CD14-positive monocyte (primary cell): ENCODE data around the gene NFU1. TPM values are rescaled to one million over a fixed set of nuclear protein-coding genes. Genes with fewer than 3 reads are reported as not detected.
"Not testable (repeated sequence)": the region's sequence is repeated elsewhere in the genome, so short reads cannot be mapped to it uniquely, and the experiment has no call there.

Experiments
- DNase-seq, 3 donors: peaks; one replicate each; pipeline ENCODE4 v3.0.0-alpha.2; 2011 to 2022
- H2AFZ ChIP-seq: 2 replicates; pipeline ENCODE4 v1.6.0; 2012; ENCODE audit warnings: mild to moderate bottlenecking, low read depth, low read length, inconsistent platforms; ENCODE audit not compliant: insufficient read depth, poor library complexity, severe bottlenecking
- H3K27ac ChIP-seq, 2 donors: 1 replicate in 1 of 2; 2 replicates in 1 of 2; pipeline ENCODE4 v1.5.1; 2012 to 2013; ENCODE audit warnings: low read length in 2 of 2, control low read depth in 1 of 2, inconsistent platforms in 1 of 2, low read depth in 1 of 2, mild to moderate bottlenecking in 1 of 2
- H3K27me3 ChIP-seq, 2 donors: one replicate each; pipeline versions ENCODE4 v1.6.0 to v1.6.1; 2011 to 2013; ENCODE audit warnings: low read length in 2 of 2; ENCODE audit not compliant: control insufficient read depth in 2 of 2, insufficient read depth in 2 of 2
- H3K36me3 ChIP-seq, 2 donors: replicated peaks in 1 of 2; 1 replicate in 1 of 2; 2 replicates in 1 of 2; pipeline versions ENCODE4 v1.5.1 to v1.6.1; 2012 to 2013; ENCODE audit warnings: low read length in 2 of 2, control low read depth in 1 of 2, inconsistent platforms in 1 of 2, mild to moderate bottlenecking in 1 of 2; ENCODE audit not compliant: insufficient read depth in 2 of 2, control insufficient read depth in 1 of 2
- H3K4me1 ChIP-seq, 2 donors: 1 replicate in 1 of 2; 2 replicates in 1 of 2; pipeline versions ENCODE4 v1.5.1 to v1.6.1; 2012 to 2013; ENCODE audit warnings: low read length in 2 of 2, control low read depth in 1 of 2, inconsistent platforms in 1 of 2, mild to moderate bottlenecking in 1 of 2, moderate library complexity in 1 of 2; ENCODE audit not compliant: insufficient read depth in 2 of 2, control insufficient read depth in 1 of 2
- H3K4me2 ChIP-seq: replicated peaks from 2 replicates; pipeline ENCODE3; 2012; ENCODE audit warnings: low read length, moderate library complexity, mild to moderate bottlenecking; ENCODE audit not compliant: poor library complexity, severe bottlenecking; ENCODE audit errors: extremely low read depth
- H3K4me3 ChIP-seq, 3 experiments: fragments of 200-600 bp in 1 of 3; sonication (generic) in 1 of 3; replicated peaks in 1 of 3; 1 replicate in 2 of 3; 2 replicates in 1 of 3; pipeline ENCODE4 v1.5.1; 2011 to 2013; ENCODE audit warnings: low read length in 3 of 3, mild to moderate bottlenecking in 3 of 3, control low read depth in 2 of 3, low read depth in 2 of 3, inconsistent platforms in 1 of 3, moderate library complexity in 1 of 3
- H3K79me2 ChIP-seq: 2 replicates; pipeline ENCODE4 v1.6.0; 2012; ENCODE audit warnings: mild to moderate bottlenecking, control low read depth, inconsistent platforms, low read length, moderate library complexity; ENCODE audit not compliant: insufficient read depth
- H3K9ac ChIP-seq: 2 replicates; pipeline ENCODE4 v1.6.0; 2017; ENCODE audit warnings: low read length, mild to moderate bottlenecking; ENCODE audit not compliant: insufficient read depth, poor library complexity, severe bottlenecking
- H3K9me3 ChIP-seq, 2 donors: replicated peaks in 1 of 2; 1 replicate in 1 of 2; 2 replicates in 1 of 2; pipeline versions ENCODE4 v1.5.1 to v1.6.1; 2012 to 2013; ENCODE audit warnings: low read length in 2 of 2, control low read depth in 1 of 2; ENCODE audit not compliant: control insufficient read depth in 1 of 2, insufficient read depth in 1 of 2
- H4K20me1 ChIP-seq: 2 replicates; pipeline ENCODE4 v1.6.0; 2012; ENCODE audit warnings: mild to moderate bottlenecking, low read length, control low read depth, moderate library complexity; ENCODE audit not compliant: insufficient read depth
- H3K27ac Mint-ChIP-seq, 7 donors: one replicate each; pipeline ENCODE4 v1.8.0; 2020; ENCODE audit warnings: mild to moderate bottlenecking in 7 of 7, mixed read lengths in 7 of 7, moderate library complexity in 6 of 7, inconsistent platforms in 2 of 7
- H3K27me3 Mint-ChIP-seq, 3 donors: one replicate each; pipeline ENCODE4 v1.8.0; 2021 to 2022; ENCODE audit warnings: low read depth in 3 of 3, mild to moderate bottlenecking in 3 of 3, mixed read lengths in 3 of 3, moderate library complexity in 3 of 3, inconsistent platforms in 1 of 3
- H3K36me3 Mint-ChIP-seq, 2 donors: one replicate each; pipeline ENCODE4 v1.8.0; 2020; ENCODE audit warnings: mixed read lengths in 2 of 2, inconsistent platforms in 1 of 2, mild to moderate bottlenecking in 1 of 2
- H3K4me1 Mint-ChIP-seq: one replicate; pipeline ENCODE4 v1.8.0; 2020; ENCODE audit warnings: mild to moderate bottlenecking, mixed read lengths
- H3K4me3 Mint-ChIP-seq, 2 donors: one replicate each; pipeline ENCODE4 v1.8.0; 2020; ENCODE audit warnings: mild to moderate bottlenecking in 2 of 2, mixed read lengths in 2 of 2, moderate library complexity in 1 of 2
- H3K9me3 Mint-ChIP-seq, 7 donors: one replicate each; pipeline ENCODE4 v1.8.0; 2020 to 2022; ENCODE audit warnings: mixed read lengths in 7 of 7, mild to moderate bottlenecking in 6 of 7, moderate library complexity in 6 of 7, inconsistent platforms in 2 of 7
- WGBS: methylation state at CpG from one replicate; pipeline ENCODE4 v1.1.5; 2013; ENCODE audit warnings: missing lambda C conversion rate; ENCODE audit not compliant: insufficient coverage; 5-methylcytosine and 5-hydroxymethylcytosine counted together
- intact Hi-C, 2 donors: fragments of 100-400 bp; cut with micrococcal nuclease; formaldehyde crosslinking; loops; one replicate each; pipeline versions ENCODE4 v1.15.0 to v1.15.1; 2023
- polyA plus RNA-seq, 3 donors: library from polyadenylated mRNA; depleted of rRNA in 1 of 3; unstranded in 2 of 3; stranded (reverse) in 1 of 3; fragments of 300-500 nt in 2 of 3; fragments of >200 nt in 1 of 3; fragmentation: Illumina TruSeq in 2 of 3; gene quantifications; 1 replicate in 2 of 3; 2 replicates in 1 of 3; pipeline ENCODE4 v1.2.3, GENCODE V29; 2012 to 2021
- TF ChIP-seq, protein P1 (sequence below): fragments of 200-600 bp; IDR thresholded peaks from one replicate; pipeline ENCODE4 v1.8.0; 2022; ENCODE audit warnings: antibody characterized with exemption, mild to moderate bottlenecking

Gene NFU1
- polyA plus RNA-seq, 3 donors, result 10.5 to 56.1 (median 43.0) TPM

DNA sequence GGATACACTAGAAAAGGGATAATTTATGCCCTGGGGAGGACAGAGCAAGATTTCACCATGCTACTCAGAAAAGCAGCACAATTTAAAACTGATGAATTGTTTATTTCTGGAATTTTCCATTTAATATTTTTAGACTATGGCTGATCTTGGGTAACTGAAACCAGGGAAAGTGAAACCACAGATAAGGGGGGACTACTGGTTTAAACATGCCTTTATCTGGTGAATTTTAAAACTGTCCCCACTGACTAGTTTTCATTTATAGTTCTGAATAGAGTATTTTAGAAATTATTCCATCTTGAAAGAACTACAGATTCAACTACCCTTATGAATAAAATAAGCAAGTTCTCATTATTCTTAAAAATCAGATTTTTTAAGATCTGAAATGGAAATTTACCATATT, 15.0 kb downstream of the NFU1 start:
- Histone ChIP-seq H3K4me1 (no peaks in the 10 kb centered on the region), H3K27me3 (no peaks in the 10 kb centered on the region), H3K4me2 (no peak overlapping the region), H4K20me1 (no peaks in the 10 kb centered on the region), H3K36me3 (peaks cover 27 to 70% of the 10 kb centered on the region in 2 donors), H3K79me2 (no peaks in the 10 kb centered on the region), H3K27ac (no peak overlapping the region), H3K9me3 (no peaks in the 10 kb centered on the region), H3K9ac (no peak overlapping the region), H2AFZ (no peak overlapping the region), H3K4me3 (no peak overlapping the region)
- H3K36me3 Mint-ChIP-seq, result peaks cover 41 to 65% of the 10 kb centered on the region in 2 donors
- H3K4me1 Mint-ChIP-seq, result no peaks in the 10 kb centered on the region
- intact Hi-C loops, result no loop called here
- peak overlapping the region in 1 of 7 donors; percentile 13 for H3K27ac Mint-ChIP-seq
- TF ChIP-seq, protein P1, sequence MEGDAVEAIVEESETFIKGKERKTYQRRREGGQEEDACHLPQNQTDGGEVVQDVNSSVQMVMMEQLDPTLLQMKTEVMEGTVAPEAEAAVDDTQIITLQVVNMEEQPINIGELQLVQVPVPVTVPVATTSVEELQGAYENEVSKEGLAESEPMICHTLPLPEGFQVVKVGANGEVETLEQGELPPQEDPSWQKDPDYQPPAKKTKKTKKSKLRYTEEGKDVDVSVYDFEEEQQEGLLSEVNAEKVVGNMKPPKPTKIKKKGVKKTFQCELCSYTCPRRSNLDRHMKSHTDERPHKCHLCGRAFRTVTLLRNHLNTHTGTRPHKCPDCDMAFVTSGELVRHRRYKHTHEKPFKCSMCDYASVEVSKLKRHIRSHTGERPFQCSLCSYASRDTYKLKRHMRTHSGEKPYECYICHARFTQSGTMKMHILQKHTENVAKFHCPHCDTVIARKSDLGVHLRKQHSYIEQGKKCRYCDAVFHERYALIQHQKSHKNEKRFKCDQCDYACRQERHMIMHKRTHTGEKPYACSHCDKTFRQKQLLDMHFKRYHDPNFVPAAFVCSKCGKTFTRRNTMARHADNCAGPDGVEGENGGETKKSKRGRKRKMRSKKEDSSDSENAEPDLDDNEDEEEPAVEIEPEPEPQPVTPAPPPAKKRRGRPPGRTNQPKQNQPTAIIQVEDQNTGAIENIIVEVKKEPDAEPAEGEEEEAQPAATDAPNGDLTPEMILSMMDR, result no peak
- H3K4me3 Mint-ChIP-seq, result no peak overlapping the region
- H3K27me3 Mint-ChIP-seq, result peaks cover 0 to 2% (median 0%) of the 10 kb centered on the region in 3 donors
- H3K9me3 Mint-ChIP-seq, result peaks cover 0 to 2% (median 0%) of the 10 kb centered on the region in 7 donors
- no peak for DNase-seq

DNA sequence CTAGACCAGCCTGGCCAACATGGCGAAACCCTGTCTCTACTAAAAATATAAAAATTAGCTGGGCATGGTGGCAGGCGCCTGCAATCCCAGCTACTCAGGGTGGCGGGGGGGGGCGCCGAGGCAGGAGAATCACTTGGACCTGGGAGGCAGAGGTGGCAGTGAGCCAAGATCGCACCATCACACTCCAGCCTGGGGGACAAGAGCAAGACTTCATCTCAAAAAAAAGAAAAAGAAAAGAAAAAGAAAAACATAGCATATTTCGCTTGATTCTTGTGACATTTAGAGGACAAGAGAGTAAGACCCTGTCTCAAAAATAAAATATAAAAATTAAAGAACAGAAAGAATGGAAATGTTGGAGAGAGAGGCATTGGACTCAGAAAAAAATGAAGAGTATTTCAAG, 18.1 kb downstream of the NFU1 start:
- H3K9ac ChIP-seq, H3K4me3 ChIP-seq, intact Hi-C loops, H3K4me3 Mint-ChIP-seq, H2AFZ ChIP-seq, H4K20me1 ChIP-seq, H3K27ac ChIP-seq, H3K27me3 Mint-ChIP-seq, H3K4me2 ChIP-seq, H3K4me1 ChIP-seq, H3K79me2 ChIP-seq, H3K9me3 ChIP-seq, H3K9me3 Mint-ChIP-seq, H3K27ac Mint-ChIP-seq, H3K4me1 Mint-ChIP-seq, DNase-seq, H3K27me3 ChIP-seq: not testable (repeated sequence)
- peaks cover 39 to 77% of the 10 kb centered on the region in 2 donors for H3K36me3 ChIP-seq
- peaks cover 56 to 67% of the 10 kb centered on the region in 2 donors for H3K36me3 Mint-ChIP-seq
- WGBS, result no CpG with 5 or more reads among the region's 7 CpGs
